ENCODE results near the gene TPBGL. TPM values are rescaled to one million over a fixed set of nuclear protein-coding genes. Genes with fewer than 3 reads are reported as not detected.

TPBGL gene
- total and polyA plus RNA-seq, 2 experiments from 2014 or later, result 0.08 to 0.21 TPM

DNA sequence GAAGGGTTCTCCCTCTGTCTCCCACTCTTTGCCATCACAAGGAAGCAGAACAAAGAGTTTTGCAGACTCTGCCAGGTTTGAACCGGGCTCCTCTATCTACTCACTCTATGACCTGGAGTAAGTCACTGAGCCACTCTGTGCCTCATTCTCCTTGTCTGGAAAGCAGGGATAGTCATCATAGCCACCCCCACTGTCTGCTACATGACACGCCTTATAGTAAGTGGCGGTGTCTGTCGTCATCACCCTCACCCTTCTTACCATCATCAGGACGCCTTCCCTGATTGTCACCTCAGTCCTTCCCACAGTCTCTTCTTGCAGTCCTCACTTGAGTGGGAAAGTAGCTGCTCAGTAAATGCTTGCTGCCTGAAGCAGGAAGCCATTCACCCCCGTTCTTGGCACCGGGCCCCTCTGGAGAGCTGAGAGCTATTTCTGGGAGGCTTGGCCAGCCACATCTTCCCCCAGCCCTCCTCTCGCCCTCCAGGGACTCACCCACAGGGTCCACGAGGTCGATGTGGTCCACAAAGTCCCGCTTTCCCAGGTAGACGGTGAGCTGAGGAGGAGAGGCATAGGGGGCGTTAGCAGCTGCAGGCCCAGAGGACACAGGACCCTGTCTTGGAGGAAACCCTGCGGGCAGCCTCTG lies 46.4 kb downstream of the TPBGL start:
- TF ChIP-seq, protein P1, sequence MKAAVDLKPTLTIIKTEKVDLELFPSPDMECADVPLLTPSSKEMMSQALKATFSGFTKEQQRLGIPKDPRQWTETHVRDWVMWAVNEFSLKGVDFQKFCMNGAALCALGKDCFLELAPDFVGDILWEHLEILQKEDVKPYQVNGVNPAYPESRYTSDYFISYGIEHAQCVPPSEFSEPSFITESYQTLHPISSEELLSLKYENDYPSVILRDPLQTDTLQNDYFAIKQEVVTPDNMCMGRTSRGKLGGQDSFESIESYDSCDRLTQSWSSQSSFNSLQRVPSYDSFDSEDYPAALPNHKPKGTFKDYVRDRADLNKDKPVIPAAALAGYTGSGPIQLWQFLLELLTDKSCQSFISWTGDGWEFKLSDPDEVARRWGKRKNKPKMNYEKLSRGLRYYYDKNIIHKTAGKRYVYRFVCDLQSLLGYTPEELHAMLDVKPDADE (IDR thresholded peaks at IDR 0.05), result no peak
- TF ChIP-seq POLR2AphosphoS5 (IDR thresholded peaks at IDR 0.05; ENCODE audit: low read depth) (no peak), ZNF331 (CRISPR knock-in tag; IDR thresholded peaks at IDR 0.05; ENCODE audit: low read depth) (no peak), ZNF114 (CRISPR knock-in tag; IDR thresholded peaks at IDR 0.05) (no peak), NANOG (IDR thresholded peaks at IDR 0.05; ENCODE audit: borderline replicate concordance) (no peak), REST (IDR thresholded peaks at IDR 0.05; ENCODE audit: unreplicated experiment) (no peak), CTCF (conservative IDR thresholded peaks at IDR 0.05; ENCODE audit: low read depth in 2 of 2) (no peak), EZH2phosphoT487 (IDR thresholded peaks at IDR 0.05; ENCODE audit: unreplicated experiment) (no peak), STAT1 (IDR thresholded peaks at IDR 0.05; ENCODE audit: unreplicated experiment) (no peak), EZH2 (IDR thresholded peaks at IDR 0.05; ENCODE audit: low read depth, unreplicated experiment) (no peak), JUNB (IDR thresholded peaks at IDR 0.05; ENCODE audit: unreplicated experiment) (no peak), CREB1 (CRISPR knock-in tag; IDR thresholded peaks at IDR 0.05; ENCODE audit: low read depth) (no peak)
- TF ChIP-seq, protein P2, sequence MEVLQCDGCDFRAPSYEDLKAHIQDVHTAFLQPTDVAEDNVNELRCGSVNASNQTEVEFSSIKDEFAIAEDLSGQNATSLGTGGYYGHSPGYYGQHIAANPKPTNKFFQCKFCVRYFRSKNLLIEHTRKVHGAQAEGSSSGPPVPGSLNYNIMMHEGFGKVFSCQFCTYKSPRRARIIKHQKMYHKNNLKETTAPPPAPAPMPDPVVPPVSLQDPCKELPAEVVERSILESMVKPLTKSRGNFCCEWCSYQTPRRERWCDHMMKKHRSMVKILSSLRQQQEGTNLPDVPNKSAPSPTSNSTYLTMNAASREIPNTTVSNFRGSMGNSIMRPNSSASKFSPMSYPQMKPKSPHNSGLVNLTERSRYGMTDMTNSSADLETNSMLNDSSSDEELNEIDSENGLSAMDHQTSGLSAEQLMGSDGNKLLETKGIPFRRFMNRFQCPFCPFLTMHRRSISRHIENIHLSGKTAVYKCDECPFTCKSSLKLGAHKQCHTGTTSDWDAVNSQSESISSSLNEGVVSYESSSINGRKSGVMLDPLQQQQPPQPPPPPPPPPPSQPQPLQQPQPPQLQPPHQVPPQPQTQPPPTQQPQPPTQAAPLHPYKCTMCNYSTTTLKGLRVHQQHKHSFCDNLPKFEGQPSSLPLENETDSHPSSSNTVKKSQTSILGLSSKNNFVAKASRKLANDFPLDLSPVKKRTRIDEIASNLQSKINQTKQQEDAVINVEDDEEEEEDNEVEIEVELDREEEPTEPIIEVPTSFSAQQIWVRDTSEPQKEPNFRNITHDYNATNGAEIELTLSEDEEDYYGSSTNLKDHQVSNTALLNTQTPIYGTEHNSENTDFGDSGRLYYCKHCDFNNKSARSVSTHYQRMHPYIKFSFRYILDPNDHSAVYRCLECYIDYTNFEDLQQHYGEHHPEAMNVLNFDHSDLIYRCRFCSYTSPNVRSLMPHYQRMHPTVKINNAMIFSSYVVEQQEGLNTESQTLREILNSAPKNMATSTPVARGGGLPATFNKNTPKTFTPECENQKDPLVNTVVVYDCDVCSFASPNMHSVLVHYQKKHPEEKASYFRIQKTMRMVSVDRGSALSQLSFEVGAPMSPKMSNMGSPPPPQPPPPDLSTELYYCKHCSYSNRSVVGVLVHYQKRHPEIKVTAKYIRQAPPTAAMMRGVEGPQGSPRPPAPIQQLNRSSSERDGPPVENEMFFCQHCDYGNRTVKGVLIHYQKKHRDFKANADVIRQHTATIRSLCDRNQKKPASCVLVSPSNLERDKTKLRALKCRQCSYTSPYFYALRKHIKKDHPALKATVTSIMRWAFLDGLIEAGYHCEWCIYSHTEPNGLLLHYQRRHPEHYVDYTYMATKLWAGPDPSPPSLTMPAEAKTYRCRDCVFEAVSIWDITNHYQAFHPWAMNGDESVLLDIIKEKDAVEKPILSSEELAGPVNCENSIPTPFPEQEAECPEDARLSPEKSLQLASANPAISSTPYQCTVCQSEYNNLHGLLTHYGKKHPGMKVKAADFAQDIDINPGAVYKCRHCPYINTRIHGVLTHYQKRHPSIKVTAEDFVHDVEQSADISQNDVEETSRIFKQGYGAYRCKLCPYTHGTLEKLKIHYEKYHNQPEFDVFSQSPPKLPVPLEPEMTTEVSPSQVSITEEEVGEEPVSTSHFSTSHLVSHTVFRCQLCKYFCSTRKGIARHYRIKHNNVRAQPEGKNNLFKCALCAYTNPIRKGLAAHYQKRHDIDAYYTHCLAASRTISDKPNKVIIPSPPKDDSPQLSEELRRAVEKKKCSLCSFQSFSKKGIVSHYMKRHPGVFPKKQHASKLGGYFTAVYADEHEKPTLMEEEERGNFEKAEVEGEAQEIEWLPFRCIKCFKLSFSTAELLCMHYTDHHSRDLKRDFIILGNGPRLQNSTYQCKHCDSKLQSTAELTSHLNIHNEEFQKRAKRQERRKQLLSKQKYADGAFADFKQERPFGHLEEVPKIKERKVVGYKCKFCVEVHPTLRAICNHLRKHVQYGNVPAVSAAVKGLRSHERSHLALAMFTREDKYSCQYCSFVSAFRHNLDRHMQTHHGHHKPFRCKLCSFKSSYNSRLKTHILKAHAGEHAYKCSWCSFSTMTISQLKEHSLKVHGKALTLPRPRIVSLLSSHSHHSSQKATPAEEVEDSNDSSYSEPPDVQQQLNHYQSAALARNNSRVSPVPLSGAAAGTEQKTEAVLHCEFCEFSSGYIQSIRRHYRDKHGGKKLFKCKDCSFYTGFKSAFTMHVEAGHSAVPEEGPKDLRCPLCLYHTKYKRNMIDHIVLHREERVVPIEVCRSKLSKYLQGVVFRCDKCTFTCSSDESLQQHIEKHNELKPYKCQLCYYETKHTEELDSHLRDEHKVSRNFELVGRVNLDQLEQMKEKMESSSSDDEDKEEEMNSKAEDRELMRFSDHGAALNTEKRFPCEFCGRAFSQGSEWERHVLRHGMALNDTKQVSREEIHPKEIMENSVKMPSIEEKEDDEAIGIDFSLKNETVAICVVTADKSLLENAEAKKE (CRISPR knock-in tag; IDR thresholded peaks at IDR 0.05), result no peak
- no peak overlapping the region for H3K4me3 ChIP-seq
- peaks cover 62% of the 10 kb centered on the region for H3K36me3 Mint-ChIP-seq (ENCODE audit: low read depth)
- no peak for ATAC-seq
- no peaks in the 10 kb centered on the region for H3K4me1 ChIP-seq (ENCODE audit: insufficient read depth)
- H3K36me3 ChIP-seq (ENCODE audit: insufficient read depth), result no peaks in the 10 kb centered on the region
- no peaks in the 10 kb centered on the region for H4K20me1 ChIP-seq (replicated peaks; ENCODE audit: insufficient read depth)
- H3K27me3 Mint-ChIP-seq (ENCODE audit: insufficient read depth, low read depth, poor library complexity), result peaks cover 12% of the 10 kb centered on the region
- no peaks in the 10 kb centered on the region for H3K9me2 ChIP-seq (ENCODE audit: insufficient read depth)
- H3K79me2 ChIP-seq (replicated peaks; ENCODE audit: insufficient read depth), result no peaks in the 10 kb centered on the region
- peaks cover 26% of the 10 kb centered on the region for H3K4me1 Mint-ChIP-seq
- no peaks in the 10 kb centered on the region; the same call in 2 of the 3 replicates for H3K9me3 Mint-ChIP-seq
- no peak overlapping the region; the same call in 1 of the 2 replicates for H3K27ac Mint-ChIP-seq
- no peaks in the 10 kb centered on the region for H3K27me3 ChIP-seq (ENCODE audit: insufficient read depth)
- DNase-seq (ENCODE audit: low spot score), result no peak
- H3K4me3 Mint-ChIP-seq, result no peak overlapping the region
- no peaks in the 10 kb centered on the region for H3F3A ChIP-seq (replicated peaks; ENCODE audit: low read depth)
- no peak overlapping the region for H3K4me2 ChIP-seq
- no peak overlapping the region for H3K27ac ChIP-seq (ENCODE audit: low read depth)
- H2AFZ ChIP-seq, result no peak overlapping the region
